Prostate gland (tissue), 2 donors: ENCODE measurements around the gene CSK.

Experiments
- CTCF ChIP-seq, 4 experiments: fragments of 200-600 bp in 2 of 4; fragments of 450-650 bp in 2 of 4; sonication (generic) in 2 of 4; IDR thresholded peaks; 1 replicate in 3 of 4; 2 replicates in 1 of 4; pipeline ENCODE4 v1.5.1; 2016 to 2019; ENCODE audit warnings: antibody characterized with exemption in 4 of 4, mild to moderate bottlenecking in 2 of 4, moderate library complexity in 2 of 4
- POLR2A ChIP-seq: fragments of 450-650 bp; IDR thresholded peaks from one replicate; pipeline ENCODE4 v1.6.1; 2016; ENCODE audit warnings: antibody characterized with exemption, mild to moderate bottlenecking
- POLR2AphosphoS5 ChIP-seq: sonication (generic); formaldehyde crosslinking; IDR thresholded peaks from one replicate; pipeline ENCODE4 v1.6.1; 2017; ENCODE audit warnings: antibody characterized with exemption

DNA sequence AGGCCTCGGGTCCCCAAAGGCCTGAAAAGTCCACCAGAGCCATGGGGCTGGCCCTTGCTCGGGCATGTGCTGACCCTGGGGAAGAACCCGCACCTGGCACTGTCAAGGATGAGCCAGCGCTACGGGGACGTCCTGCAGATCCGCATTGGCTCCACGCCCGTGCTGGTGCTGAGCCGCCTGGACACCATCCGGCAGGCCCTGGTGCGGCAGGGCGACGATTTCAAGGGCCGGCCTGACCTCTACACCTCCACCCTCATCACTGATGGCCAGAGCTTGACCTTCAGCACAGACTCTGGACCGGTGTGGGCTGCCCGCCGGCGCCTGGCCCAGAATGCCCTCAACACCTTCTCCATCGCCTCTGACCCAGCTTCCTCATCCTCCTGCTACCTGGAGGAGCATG, 32.0 kb upstream of the CSK start:
- no peak for TF ChIP-seq CTCF (IDR thresholded peaks at IDR 0.05)
- no peak for TF ChIP-seq POLR2A
- no peak for TF ChIP-seq POLR2AphosphoS5
